Measurements from ENCODE around the gene NFATC1.
A peak's percentile ranks its signal among the peaks of the same experiment; 100 is the strongest.

The NFATC1 gene

GRCh38 chr18:79438898-79439627 lies 43.3 kb downstream of the NFATC1 start:
- DNase-seq (ENCODE audit: low read depth in 2 of 2, low spot score in 1 of 2) = peak in 1 of 2 donors; percentile 11

GRCh38 chr18:79439628-79440023 lies 43.9 kb downstream of the NFATC1 start:
- DNase-seq (ENCODE audit: low read depth in 2 of 2, low spot score in 1 of 2) = no peak

GRCh38 chr18:79440316-79441110 lies 44.8 kb downstream of the NFATC1 start:
- no peak for DNase-seq (ENCODE audit: low read depth in 2 of 2, low spot score in 1 of 2)

GRCh38 chr18:79441420-79441819 lies 45.7 kb downstream of the NFATC1 start:
- no peak for DNase-seq (ENCODE audit: low read depth in 2 of 2, low spot score in 1 of 2)

GRCh38 chr18:79442508-79443221 lies 46.9 kb downstream of the NFATC1 start:
- DNase-seq (ENCODE audit: low read depth in 2 of 2, low spot score in 1 of 2) = no peak

GRCh38 chr18:79445221-79445620 lies 49.5 kb downstream of the NFATC1 start:
- no peak for DNase-seq (ENCODE audit: low read depth in 2 of 2, low spot score in 1 of 2)

- no peak for DNase-seq (ENCODE audit: low read depth in 2 of 2, low spot score in 1 of 2)
Measured at GRCh38 chr18:79445696-79446561, 50.2 kb downstream of the NFATC1 start.

- DNase-seq (ENCODE audit: low read depth in 2 of 2, low spot score in 1 of 2) = no peak
Measured at GRCh38 chr18:79446931-79447330, 51.2 kb downstream of the NFATC1 start.

- DNase-seq (ENCODE audit: low read depth in 2 of 2, low spot score in 1 of 2) = no peak
Measured at GRCh38 chr18:79447703-79448367, 52.1 kb downstream of the NFATC1 start.

- DNase-seq (ENCODE audit: low read depth in 2 of 2, low spot score in 1 of 2) = no peak
Measured at GRCh38 chr18:79448621-79449020, 52.9 kb downstream of the NFATC1 start.

GRCh38 chr18:79449551-79450288 lies 54.0 kb downstream of the NFATC1 start:
- no peak for DNase-seq (ENCODE audit: low read depth in 2 of 2, low spot score in 1 of 2)

- no peak for DNase-seq (ENCODE audit: low read depth in 2 of 2, low spot score in 1 of 2)
Measured at GRCh38 chr18:79450289-79451080, 54.8 kb downstream of the NFATC1 start.

GRCh38 chr18:79451237-79452125 lies 55.8 kb downstream of the NFATC1 start:
- no peak for DNase-seq (ENCODE audit: low read depth in 2 of 2, low spot score in 1 of 2)

GRCh38 chr18:79452190-79452990 lies 56.7 kb downstream of the NFATC1 start:
- no peak for DNase-seq (ENCODE audit: low read depth in 2 of 2, low spot score in 1 of 2)

GRCh38 chr18:79452991-79453645 lies 57.4 kb downstream of the NFATC1 start:
- no peak for DNase-seq (ENCODE audit: low read depth in 2 of 2, low spot score in 1 of 2)
